ENCODE data around the gene AGAP1.

AGAP1 gene

GRCh38 chr2:235670974-235671787, 177.3 kb downstream of the AGAP1 start:
- peak; percentile 65 for DNase-seq

GRCh38 chr2:235672720-235673119, 178.9 kb downstream of the AGAP1 start:
- no peak for DNase-seq

GRCh38 chr2:235674146-235674545, 180.3 kb downstream of the AGAP1 start:
- no peak for DNase-seq

- DNase-seq = no peak
Observed at GRCh38 chr2:235674812-235675211, 181.0 kb downstream of the AGAP1 start.

- DNase-seq = no peak
Observed at GRCh38 chr2:235675678-235676535, 182.1 kb downstream of the AGAP1 start.

- no peak for DNase-seq
Observed at GRCh38 chr2:235676536-235676799, 182.6 kb downstream of the AGAP1 start.

GRCh38 chr2:235677276-235677788, 183.5 kb downstream of the AGAP1 start:
- DNase-seq = no peak

GRCh38 chr2:235677937-235678336, 184.1 kb downstream of the AGAP1 start:
- DNase-seq = no peak

- DNase-seq = no peak
Observed at GRCh38 chr2:235678712-235679111, 184.9 kb downstream of the AGAP1 start.

- DNase-seq = no peak
Observed at GRCh38 chr2:235679471-235679870, 185.6 kb downstream of the AGAP1 start.

- DNase-seq = no peak
Observed at GRCh38 chr2:235685024-235685721, 191.3 kb downstream of the AGAP1 start.

GRCh38 chr2:235688511-235689426, 194.9 kb downstream of the AGAP1 start:
- no peak for DNase-seq

- no peak for DNase-seq
Observed at GRCh38 chr2:235689427-235689853, 195.6 kb downstream of the AGAP1 start.

GRCh38 chr2:235690082-235690808, 196.4 kb downstream of the AGAP1 start:
- no peak for DNase-seq

GRCh38 chr2:235690809-235691450, 197.1 kb downstream of the AGAP1 start:
- DNase-seq = no peak

GRCh38 chr2:235692076-235692475, 198.2 kb downstream of the AGAP1 start:
- no peak for DNase-seq

GRCh38 chr2:235692671-235693171, 198.9 kb downstream of the AGAP1 start:
- DNase-seq = no peak

GRCh38 chr2:235693279-235693678, 199.4 kb downstream of the AGAP1 start:
- no peak for DNase-seq

- no peak for DNase-seq
Observed at GRCh38 chr2:235694721-235695601, 201.1 kb downstream of the AGAP1 start.

- DNase-seq = no peak
Observed at GRCh38 chr2:235695602-235695895, 201.7 kb downstream of the AGAP1 start.

Data from retina (tissue), 1 donor.